ENCODE measurements around the gene TNFRSF21.
"Not testable (repeated sequence)": the region's sequence is repeated elsewhere in the genome, so short reads cannot be mapped to it uniquely, and the experiment has no call there.

TNFRSF21 gene

GRCh38 chr6:47323887-47324286, 14.2 kb upstream of the TNFRSF21 start:
- no peak for DNase-seq (ENCODE audit: low read depth in 2 of 2, low spot score in 1 of 2)

- no peak for DNase-seq (ENCODE audit: low read depth in 2 of 2, low spot score in 1 of 2)
Observed at GRCh38 chr6:47323321-47323720, 13.6 kb upstream of the TNFRSF21 start.

- DNase-seq (ENCODE audit: low read depth in 2 of 2, low spot score in 1 of 2), result no peak
Observed at GRCh38 chr6:47321577-47321976, 11.9 kb upstream of the TNFRSF21 start.

- no peak for DNase-seq (ENCODE audit: low read depth in 2 of 2, low spot score in 1 of 2)
Observed at GRCh38 chr6:47319867-47320266, 10.2 kb upstream of the TNFRSF21 start.

GRCh38 chr6:47319382-47319781, 9.7 kb upstream of the TNFRSF21 start:
- DNase-seq (ENCODE audit: low read depth in 2 of 2, low spot score in 1 of 2), result no peak

GRCh38 chr6:47318236-47318989, 8.7 kb upstream of the TNFRSF21 start:
- DNase-seq (ENCODE audit: low read depth in 2 of 2, low spot score in 1 of 2), result no peak

- not testable (repeated sequence) for DNase-seq (ENCODE audit: low read depth in 2 of 2, low spot score in 1 of 2)
Observed at GRCh38 chr6:47315181-47315580, 5.5 kb upstream of the TNFRSF21 start.

GRCh38 chr6:47310131-47310480, 401 bp upstream of the TNFRSF21 start:
- DNase-seq (ENCODE audit: low read depth in 2 of 2, low spot score in 1 of 2), result no peak

GRCh38 chr6:47308552-47309290, 984 bp downstream of the TNFRSF21 start:
- DNase-seq (ENCODE audit: low read depth in 2 of 2, low spot score in 1 of 2), result no peak

- no peak for DNase-seq (ENCODE audit: low read depth in 2 of 2, low spot score in 1 of 2)
Observed at GRCh38 chr6:47308198-47308517, 1.5 kb downstream of the TNFRSF21 start.

GRCh38 chr6:47307362-47308197, 2.1 kb downstream of the TNFRSF21 start:
- DNase-seq (ENCODE audit: low read depth in 2 of 2, low spot score in 1 of 2), result no peak

- DNase-seq (ENCODE audit: low read depth in 2 of 2, low spot score in 1 of 2), result no peak
Observed at GRCh38 chr6:47306887-47307286, 2.8 kb downstream of the TNFRSF21 start.

GRCh38 chr6:47303861-47304260, 5.8 kb downstream of the TNFRSF21 start:
- no peak for DNase-seq (ENCODE audit: low read depth in 2 of 2, low spot score in 1 of 2)

GRCh38 chr6:47303342-47303741, 6.4 kb downstream of the TNFRSF21 start:
- DNase-seq (ENCODE audit: low read depth in 2 of 2, low spot score in 1 of 2), result no peak

- no peak for DNase-seq (ENCODE audit: low read depth in 2 of 2, low spot score in 1 of 2)
Observed at GRCh38 chr6:47302043-47302442, 7.7 kb downstream of the TNFRSF21 start.

GRCh38 chr6:47301441-47301840, 8.3 kb downstream of the TNFRSF21 start:
- DNase-seq (ENCODE audit: low read depth in 2 of 2, low spot score in 1 of 2), result no peak

- no peak for DNase-seq (ENCODE audit: low read depth in 2 of 2, low spot score in 1 of 2)
Observed at GRCh38 chr6:47300417-47300816, 9.3 kb downstream of the TNFRSF21 start.

GRCh38 chr6:47299965-47300364, 9.7 kb downstream of the TNFRSF21 start:
- DNase-seq (ENCODE audit: low read depth in 2 of 2, low spot score in 1 of 2), result no peak

- DNase-seq (ENCODE audit: low read depth in 2 of 2, low spot score in 1 of 2), result no peak
Observed at GRCh38 chr6:47298475-47298874, 11.2 kb downstream of the TNFRSF21 start.

GRCh38 chr6:47294990-47295389, 14.7 kb downstream of the TNFRSF21 start:
- DNase-seq (ENCODE audit: low read depth in 2 of 2, low spot score in 1 of 2), result no peak

- no peak for DNase-seq (ENCODE audit: low read depth in 2 of 2, low spot score in 1 of 2)
Observed at GRCh38 chr6:47292944-47293343, 16.8 kb downstream of the TNFRSF21 start.

GRCh38 chr6:47292027-47292426, 17.7 kb downstream of the TNFRSF21 start:
- no peak for DNase-seq (ENCODE audit: low read depth in 2 of 2, low spot score in 1 of 2)

Data from stimulated activated CD8-positive, alpha-beta memory T cell treated with anti-CD3 and anti-CD28 coated beads, Interleukin-4, amount 100 ng/mL, for 1 hour (primary cell).